ENCODE data around the gene SMC3.

DNA sequence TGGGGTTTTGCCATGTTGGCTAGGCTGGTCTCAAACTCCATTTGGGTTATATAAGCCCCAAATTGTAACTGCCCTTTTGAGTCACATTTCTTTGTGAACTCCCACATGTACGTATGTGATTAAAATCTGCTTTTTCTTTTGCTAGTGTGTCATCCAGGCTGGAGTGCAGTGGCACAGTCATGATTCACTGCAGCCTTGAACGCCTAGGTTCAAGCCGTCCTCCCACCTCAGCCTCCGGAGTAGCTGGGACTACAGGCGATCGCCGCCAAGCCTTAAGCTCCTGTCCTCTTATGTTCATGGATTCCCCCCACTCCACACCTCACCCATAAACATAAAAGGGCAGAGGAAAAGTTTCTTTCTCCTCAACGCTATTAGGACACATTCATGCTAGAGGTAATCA is 4.4 kb upstream of the SMC3 start:
- TF ChIP-seq POLR2A (IDR thresholded peaks at IDR 0.05) = no peak
- TF ChIP-seq, protein P1, sequence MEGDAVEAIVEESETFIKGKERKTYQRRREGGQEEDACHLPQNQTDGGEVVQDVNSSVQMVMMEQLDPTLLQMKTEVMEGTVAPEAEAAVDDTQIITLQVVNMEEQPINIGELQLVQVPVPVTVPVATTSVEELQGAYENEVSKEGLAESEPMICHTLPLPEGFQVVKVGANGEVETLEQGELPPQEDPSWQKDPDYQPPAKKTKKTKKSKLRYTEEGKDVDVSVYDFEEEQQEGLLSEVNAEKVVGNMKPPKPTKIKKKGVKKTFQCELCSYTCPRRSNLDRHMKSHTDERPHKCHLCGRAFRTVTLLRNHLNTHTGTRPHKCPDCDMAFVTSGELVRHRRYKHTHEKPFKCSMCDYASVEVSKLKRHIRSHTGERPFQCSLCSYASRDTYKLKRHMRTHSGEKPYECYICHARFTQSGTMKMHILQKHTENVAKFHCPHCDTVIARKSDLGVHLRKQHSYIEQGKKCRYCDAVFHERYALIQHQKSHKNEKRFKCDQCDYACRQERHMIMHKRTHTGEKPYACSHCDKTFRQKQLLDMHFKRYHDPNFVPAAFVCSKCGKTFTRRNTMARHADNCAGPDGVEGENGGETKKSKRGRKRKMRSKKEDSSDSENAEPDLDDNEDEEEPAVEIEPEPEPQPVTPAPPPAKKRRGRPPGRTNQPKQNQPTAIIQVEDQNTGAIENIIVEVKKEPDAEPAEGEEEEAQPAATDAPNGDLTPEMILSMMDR (IDR thresholded peaks at IDR 0.05) = no peak
- TF ChIP-seq POLR2AphosphoS5 (IDR thresholded peaks at IDR 0.05) = no peak

All from breast epithelium (tissue), 3 donors.